DND-41 (cell line): Measurements from ENCODE around the gene DHRS3.

ENCODE experiments used
- ATAC-seq: fragments of 200-7000 bp; cut with Tn5 transposase; 3 replicates; pipeline ENCODE4 v1.9.1; 2021; ENCODE audit warnings: low read depth; ENCODE audit not compliant: insufficient read depth
- DNase-seq: peaks from one replicate; pipeline ENCODE4 v3.0.0-alpha.2; 2020
- H2AFZ ChIP-seq: 2 replicates; pipeline ENCODE4 v1.6.0; 2012; ENCODE audit warnings: low read depth, low read length
- H3K27ac ChIP-seq: 2 replicates; pipeline ENCODE4 v1.5.1; 2012; ENCODE audit warnings: low read length, inconsistent platforms
- H3K27me3 ChIP-seq: fragments of 200-600 bp; sonication (generic); 2 replicates; pipeline ENCODE4 v1.6.0; 2012; ENCODE audit warnings: low read length, mild to moderate bottlenecking, inconsistent platforms; ENCODE audit not compliant: insufficient read depth, poor library complexity
- H3K36me3 ChIP-seq: 2 replicates; pipeline ENCODE4 v1.5.1; 2012; ENCODE audit warnings: low read length, inconsistent platforms; ENCODE audit not compliant: insufficient read depth
- H3K4me1 ChIP-seq: 2 replicates; pipeline ENCODE4 v1.5.1; 2012; ENCODE audit warnings: mild to moderate bottlenecking, low read length; ENCODE audit not compliant: insufficient read depth
- H3K4me2 ChIP-seq: 2 replicates; pipeline ENCODE4 v1.6.0; 2012; ENCODE audit warnings: mild to moderate bottlenecking, moderate library complexity, low read length, inconsistent platforms; ENCODE audit not compliant: insufficient read depth
- H3K4me3 ChIP-seq, 2 experiments: fragments of 200-600 bp in 1 of 2; shearing (Covaris generic) in 1 of 2; 2 replicates each; pipeline ENCODE4 v1.5.1; 2012 to 2016; ENCODE audit warnings: inconsistent platforms in 2 of 2, low read length in 2 of 2, mild to moderate bottlenecking in 2 of 2, low read depth in 1 of 2, moderate library complexity in 1 of 2
- H3K79me2 ChIP-seq: 2 replicates; pipeline ENCODE4 v1.6.0; 2012; ENCODE audit warnings: low read length, inconsistent platforms; ENCODE audit not compliant: insufficient read depth
- H3K9ac ChIP-seq: 2 replicates; pipeline ENCODE4 v1.6.0; 2012; ENCODE audit warnings: low read depth, mild to moderate bottlenecking, inconsistent platforms, low read length, moderate library complexity
- H3K9me3 ChIP-seq: 2 replicates; pipeline ENCODE4 v1.5.1; 2012; ENCODE audit warnings: low read length, moderate library complexity, mild to moderate bottlenecking, inconsistent platforms; ENCODE audit not compliant: insufficient read depth, severe bottlenecking
- H4K20me1 ChIP-seq: 2 replicates; pipeline ENCODE4 v1.6.0; 2012; ENCODE audit warnings: low read length; ENCODE audit not compliant: insufficient read depth
- CTCF ChIP-seq: IDR thresholded peaks from 2 replicates; pipeline ENCODE4 v1.5.1; 2012; ENCODE audit warnings: borderline replicate concordance, low read length, moderate library complexity, mild to moderate bottlenecking; ENCODE audit not compliant: poor library complexity, severe bottlenecking; ENCODE audit errors: extremely low read depth
- EZH2 ChIP-seq: IDR thresholded peaks from 3 replicates; pipeline ENCODE4 v1.6.1; 2012; ENCODE audit warnings: borderline replicate concordance, low read depth, mild to moderate bottlenecking, moderate library complexity, low read length, inconsistent platforms; ENCODE audit not compliant: severe bottlenecking

Gene DHRS3

GRCh38 chr1:12657060-12657884 is 39.3 kb upstream of the DHRS3 start:
- Histone ChIP-seq H3K4me3 (no peak overlapping the region), H3K4me1 (peaks cover 6% of the 10 kb centered on the region), H3K79me2 (no peaks in the 10 kb centered on the region), H2AFZ (no peak overlapping the region; the same call in 1 of the 2 replicates), H3K27ac (no peak overlapping the region), H4K20me1 (no peaks in the 10 kb centered on the region), H3K9ac (no peak overlapping the region), H3K4me2 (no peak overlapping the region), H3K27me3 (no peaks in the 10 kb centered on the region), H3K9me3 (no peaks in the 10 kb centered on the region), H3K36me3 (no peaks in the 10 kb centered on the region)
- ATAC-seq (no peak), DNase-seq (no peak)
- TF ChIP-seq CTCF (no peak), EZH2 (no peak)

- Histone ChIP-seq H3K4me2 (no peak overlapping the region), H3K27ac (no peak overlapping the region), H3K4me3 (no peak overlapping the region), H3K79me2 (no peaks in the 10 kb centered on the region), H4K20me1 (no peaks in the 10 kb centered on the region), H3K9me3 (no peaks in the 10 kb centered on the region), H3K4me1 (peaks cover 6% of the 10 kb centered on the region), H2AFZ (no peak overlapping the region), H3K36me3 (no peaks in the 10 kb centered on the region), H3K27me3 (no peaks in the 10 kb centered on the region), H3K9ac (no peak overlapping the region)
- TF ChIP-seq CTCF (no peak), EZH2 (no peak)
- DNase-seq (no peak), ATAC-seq (no peak)
Observed at GRCh38 chr1:12656575-12656974, 38.6 kb upstream of the DHRS3 start.

GRCh38 chr1:12654657-12655056 is 36.6 kb upstream of the DHRS3 start:
- Histone ChIP-seq H3K4me3 (no peak overlapping the region), H3K27me3 (no peaks in the 10 kb centered on the region), H3K27ac (no peak overlapping the region), H3K36me3 (no peaks in the 10 kb centered on the region), H4K20me1 (no peaks in the 10 kb centered on the region), H3K4me1 (peaks cover 6% of the 10 kb centered on the region), H3K9me3 (no peaks in the 10 kb centered on the region), H2AFZ (no peak overlapping the region), H3K4me2 (no peak overlapping the region), H3K9ac (no peak overlapping the region), H3K79me2 (no peaks in the 10 kb centered on the region)
- TF ChIP-seq CTCF (no peak), EZH2 (no peak)
- DNase-seq (no peak), ATAC-seq (no peak)
